ENCODE measurements around the gene MAGEB10. TPM values are rescaled to one million over a fixed set of nuclear protein-coding genes. Genes with fewer than 3 reads are reported as not detected.
"Not testable (repeated sequence)": the region's sequence is repeated elsewhere in the genome, so short reads cannot be mapped to it uniquely, and the experiment has no call there.

Gene MAGEB10
- total RNA-seq, 1 experiment from 2014 or later: not detected

DNA sequence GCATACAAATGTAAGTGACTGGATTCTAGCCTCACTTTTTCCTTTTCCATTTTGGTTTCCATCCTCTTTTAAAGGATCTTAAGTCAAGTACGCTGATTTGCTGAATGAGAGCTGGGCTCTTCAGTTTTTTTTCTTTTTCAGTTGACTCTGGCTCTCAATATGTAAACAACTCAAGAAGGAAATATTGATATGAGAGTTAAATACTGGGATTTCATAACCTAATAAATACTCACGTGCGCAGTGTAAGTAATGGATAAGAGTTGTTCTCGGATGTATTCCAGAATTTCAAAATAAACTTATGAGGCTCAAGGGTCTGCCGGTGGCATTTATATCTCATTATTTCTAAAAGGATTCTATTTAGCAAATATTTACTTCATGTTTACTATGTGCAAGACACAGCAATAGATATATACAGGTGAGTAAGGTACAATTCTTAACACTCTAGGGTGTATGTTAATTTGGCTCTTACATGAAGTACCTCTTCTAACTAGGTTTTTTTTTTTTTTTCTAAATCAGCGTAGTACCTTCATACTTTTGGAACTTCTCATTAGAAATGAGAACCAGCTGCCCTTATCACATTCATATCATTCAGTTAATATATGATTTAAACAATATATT is 11.0 kb upstream of the MAGEB10 start:
- Mint-ChIP-seq H3K27ac (ENCODE audit: unreplicated experiment) (no peak overlapping the region), H3K9me3 (ENCODE audit: low read depth, unreplicated experiment) (no peaks in the 10 kb centered on the region), H3K4me3 (ENCODE audit: low read depth, unreplicated experiment) (no peak overlapping the region), H3K4me1 (ENCODE audit: low read depth, unreplicated experiment) (no peaks in the 10 kb centered on the region), H3K27me3 (ENCODE audit: unreplicated experiment) (no peaks in the 10 kb centered on the region), H3K36me3 (ENCODE audit: insufficient read depth, unreplicated experiment) (no peaks in the 10 kb centered on the region)
- no TSS peak for BruUV-seq (replicated peaks)
- intact Hi-C loops (cut with micrococcal nuclease; ENCODE audit: unreplicated experiment): no loop called here
- no peak for DNase-seq
- TF ChIP-seq, protein P1, sequence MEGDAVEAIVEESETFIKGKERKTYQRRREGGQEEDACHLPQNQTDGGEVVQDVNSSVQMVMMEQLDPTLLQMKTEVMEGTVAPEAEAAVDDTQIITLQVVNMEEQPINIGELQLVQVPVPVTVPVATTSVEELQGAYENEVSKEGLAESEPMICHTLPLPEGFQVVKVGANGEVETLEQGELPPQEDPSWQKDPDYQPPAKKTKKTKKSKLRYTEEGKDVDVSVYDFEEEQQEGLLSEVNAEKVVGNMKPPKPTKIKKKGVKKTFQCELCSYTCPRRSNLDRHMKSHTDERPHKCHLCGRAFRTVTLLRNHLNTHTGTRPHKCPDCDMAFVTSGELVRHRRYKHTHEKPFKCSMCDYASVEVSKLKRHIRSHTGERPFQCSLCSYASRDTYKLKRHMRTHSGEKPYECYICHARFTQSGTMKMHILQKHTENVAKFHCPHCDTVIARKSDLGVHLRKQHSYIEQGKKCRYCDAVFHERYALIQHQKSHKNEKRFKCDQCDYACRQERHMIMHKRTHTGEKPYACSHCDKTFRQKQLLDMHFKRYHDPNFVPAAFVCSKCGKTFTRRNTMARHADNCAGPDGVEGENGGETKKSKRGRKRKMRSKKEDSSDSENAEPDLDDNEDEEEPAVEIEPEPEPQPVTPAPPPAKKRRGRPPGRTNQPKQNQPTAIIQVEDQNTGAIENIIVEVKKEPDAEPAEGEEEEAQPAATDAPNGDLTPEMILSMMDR (IDR thresholded peaks at IDR 0.05; ENCODE audit: unreplicated experiment): no peak
- CTCF ChIA-PET: no interaction called here

DNA sequence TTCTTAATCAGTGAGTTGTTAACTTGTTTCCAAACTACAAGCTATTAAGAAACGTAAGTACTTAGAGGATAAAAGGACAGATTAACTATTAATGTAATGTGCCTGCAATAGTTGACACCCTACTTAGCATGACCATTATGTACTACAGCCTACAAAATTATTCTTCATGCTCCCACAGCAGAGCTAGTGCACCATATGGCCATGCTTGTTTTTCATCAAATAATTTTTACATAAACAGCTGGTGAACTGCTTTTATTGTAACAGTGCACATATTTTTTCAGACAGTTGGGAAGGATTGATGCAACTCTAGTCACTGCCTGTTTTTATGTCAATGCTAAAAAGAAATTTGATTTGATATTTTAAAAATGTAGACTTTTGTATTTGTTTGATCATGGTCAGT is 10.2 kb upstream of the MAGEB10 start:
- Mint-ChIP-seq H3K27ac (ENCODE audit: unreplicated experiment) (no peak overlapping the region), H3K4me1 (ENCODE audit: low read depth, unreplicated experiment) (no peaks in the 10 kb centered on the region), H3K4me3 (ENCODE audit: low read depth, unreplicated experiment) (no peak overlapping the region), H3K27me3 (ENCODE audit: unreplicated experiment) (no peaks in the 10 kb centered on the region), H3K9me3 (ENCODE audit: low read depth, unreplicated experiment) (no peaks in the 10 kb centered on the region), H3K36me3 (ENCODE audit: insufficient read depth, unreplicated experiment) (no peaks in the 10 kb centered on the region)
- CTCF ChIA-PET: interaction anchor here (0.8 kb wide), 1 partner anchor 9 kb away, joined by 4 read pairs; no protein-coding TSS in a partner anchor
- no peak for DNase-seq
- TF ChIP-seq, protein P1 (IDR thresholded peaks at IDR 0.05; ENCODE audit: unreplicated experiment): no peak
- BruUV-seq (replicated peaks): no TSS peak
- intact Hi-C loops (cut with micrococcal nuclease; ENCODE audit: unreplicated experiment): no loop called here

DNA sequence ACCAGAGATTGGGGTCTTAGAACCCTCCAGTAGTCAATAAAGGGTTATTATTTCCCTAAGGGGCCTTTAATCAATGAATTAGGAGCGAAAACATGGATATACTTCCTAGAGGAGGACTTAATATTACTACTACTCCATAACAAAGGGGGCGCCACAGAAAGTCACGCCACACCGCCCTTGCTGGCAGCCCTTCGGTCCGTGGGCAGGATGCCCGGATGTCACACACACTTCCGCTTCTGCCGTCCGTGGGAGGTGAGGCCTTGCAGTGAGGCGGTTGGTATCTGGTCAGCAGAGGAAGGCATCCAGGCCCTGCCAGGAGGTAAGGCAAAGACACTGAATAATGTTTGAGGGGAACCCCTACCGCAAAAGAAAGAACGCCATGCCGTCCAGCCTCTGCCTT is 436 bp downstream of the MAGEB10 start:
- Mint-ChIP-seq H3K9me3 (ENCODE audit: low read depth, unreplicated experiment) (peaks cover 2% of the 10 kb centered on the region), H3K36me3 (ENCODE audit: insufficient read depth, unreplicated experiment) (no peaks in the 10 kb centered on the region), H3K27ac (ENCODE audit: unreplicated experiment) (no peak overlapping the region), H3K27me3 (ENCODE audit: unreplicated experiment) (no peaks in the 10 kb centered on the region), H3K4me1 (ENCODE audit: low read depth, unreplicated experiment) (no peaks in the 10 kb centered on the region), H3K4me3 (ENCODE audit: low read depth, unreplicated experiment) (no peak overlapping the region)
- no peak for DNase-seq
- no TSS peak for BruUV-seq (replicated peaks)
- TF ChIP-seq, protein P1 (IDR thresholded peaks at IDR 0.05; ENCODE audit: unreplicated experiment): no peak
- CTCF ChIA-PET: no interaction called here
- intact Hi-C loops (cut with micrococcal nuclease; ENCODE audit: unreplicated experiment): no loop called here

DNA sequence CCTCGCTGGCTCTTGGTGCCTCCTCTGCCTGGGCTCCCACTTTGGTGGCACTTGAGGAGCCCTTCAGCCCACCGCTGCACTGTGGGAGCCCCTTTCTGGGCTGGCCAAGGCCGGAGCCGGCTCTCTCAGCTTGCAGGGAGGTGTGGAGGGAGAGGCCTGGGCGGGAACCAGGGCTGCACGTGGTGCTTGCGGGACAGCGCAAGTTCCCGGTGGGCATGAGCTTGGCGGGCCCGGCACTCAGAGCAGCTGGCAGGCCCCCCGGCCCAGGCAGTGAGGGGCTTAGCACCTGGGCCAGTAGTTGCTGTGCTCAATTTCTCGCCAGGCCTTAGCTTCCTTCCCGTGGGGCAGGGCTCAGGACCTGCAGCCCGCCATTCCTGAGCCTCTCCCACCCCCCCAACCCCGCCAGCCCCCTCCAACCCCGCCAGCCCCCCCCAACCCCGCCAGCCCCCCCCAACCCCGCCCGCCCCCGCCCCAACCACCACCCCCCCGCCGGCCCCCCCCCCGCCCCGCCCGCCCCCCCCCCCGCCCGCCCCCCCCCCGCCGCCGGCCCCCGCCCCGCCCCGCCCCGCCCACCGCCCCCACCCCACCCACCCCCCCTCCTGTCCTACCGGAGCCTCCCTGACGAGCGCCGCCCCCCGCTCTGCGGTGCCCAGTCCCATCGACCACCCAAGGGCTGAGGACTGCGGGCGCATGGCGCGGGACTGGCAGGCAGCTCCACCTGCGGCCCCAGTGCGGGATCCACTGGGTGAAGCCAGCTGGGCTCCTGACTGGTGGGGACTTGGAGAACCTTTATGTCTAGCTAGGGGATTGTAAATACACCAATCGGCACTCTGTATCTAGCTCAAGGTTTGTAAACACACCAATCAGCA is 1.4 kb downstream of the MAGEB10 start:
- H3K27ac Mint-ChIP-seq (ENCODE audit: unreplicated experiment); H3K9me3 Mint-ChIP-seq (ENCODE audit: low read depth, unreplicated experiment); H3K36me3 Mint-ChIP-seq (ENCODE audit: insufficient read depth, unreplicated experiment); H3K4me1 Mint-ChIP-seq (ENCODE audit: low read depth, unreplicated experiment); CTCF ChIA-PET; DNase-seq; H3K4me3 Mint-ChIP-seq (ENCODE audit: low read depth, unreplicated experiment); BruUV-seq (replicated peaks); intact Hi-C loops (cut with micrococcal nuclease; ENCODE audit: unreplicated experiment); H3K27me3 Mint-ChIP-seq (ENCODE audit: unreplicated experiment): not testable (repeated sequence)

DNA sequence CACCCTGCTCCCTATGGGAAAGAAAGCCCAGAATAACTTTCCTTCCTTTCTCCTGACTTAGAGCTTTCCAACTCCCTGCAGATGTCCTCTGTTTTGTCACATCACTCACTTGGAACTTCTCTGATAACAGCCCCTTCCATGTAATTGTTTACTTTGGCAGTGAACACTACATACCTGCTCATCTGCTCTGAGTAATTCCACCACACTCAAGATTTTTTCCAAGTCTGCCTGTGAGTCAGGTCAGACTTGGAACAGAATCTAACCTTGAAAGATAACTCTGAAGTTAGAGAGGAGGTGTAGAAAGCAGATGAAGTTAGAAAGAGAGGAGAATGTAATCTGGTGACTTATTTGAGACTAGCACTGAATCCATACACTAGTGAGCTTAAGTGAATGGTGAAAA is 7.4 kb downstream of the MAGEB10 start:
- TF ChIP-seq, protein P1 (IDR thresholded peaks at IDR 0.05; ENCODE audit: unreplicated experiment): no peak
- Mint-ChIP-seq H3K27me3 (ENCODE audit: unreplicated experiment) (no peaks in the 10 kb centered on the region), H3K9me3 (ENCODE audit: low read depth, unreplicated experiment) (no peaks in the 10 kb centered on the region), H3K4me3 (ENCODE audit: low read depth, unreplicated experiment) (no peak overlapping the region), H3K27ac (ENCODE audit: unreplicated experiment) (no peak overlapping the region), H3K36me3 (ENCODE audit: insufficient read depth, unreplicated experiment) (peaks cover 4% of the 10 kb centered on the region), H3K4me1 (ENCODE audit: low read depth, unreplicated experiment) (peaks cover 8% of the 10 kb centered on the region)
- no peak for DNase-seq
- no TSS peak for BruUV-seq (replicated peaks)
- intact Hi-C loops (cut with micrococcal nuclease; ENCODE audit: unreplicated experiment): no loop called here
- CTCF ChIA-PET: no interaction called here

All from Calu3 (cell line).